HG02763 (cell line): ENCODE data around the gene CAMKMT.
A peak's percentile ranks its signal among the peaks of the same experiment; 100 is the strongest.

Experiments used
- ATAC-seq: cut with Tn5 transposase; IDR thresholded peaks from one replicate; pipeline ENCODE4 v1.9.1; 2021; ENCODE audit warnings: mild to moderate bottlenecking, moderate library complexity; ENCODE audit not compliant: unreplicated experiment

Gene CAMKMT

DNA sequence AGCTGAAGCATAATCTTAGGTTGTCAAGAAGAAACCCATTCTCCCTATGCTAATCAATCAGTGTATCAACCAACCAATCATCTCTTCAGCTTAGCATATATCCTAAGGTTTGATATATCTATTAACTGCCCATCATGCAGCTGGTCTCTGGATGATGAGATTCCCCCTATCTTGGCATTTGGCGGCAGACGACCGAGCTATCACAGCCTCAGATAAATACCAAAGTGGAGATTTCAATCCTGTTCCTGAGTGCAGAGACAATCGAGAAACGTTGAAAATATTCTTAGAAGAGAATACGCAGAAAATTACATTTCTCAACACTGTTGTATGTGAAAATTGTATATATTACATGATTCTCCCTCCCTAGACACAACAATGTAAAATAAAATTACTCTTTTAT is 320.7 kb downstream of the CAMKMT start:
- no peak for ATAC-seq

GRCh38 chr2:44684559-44684958 is 322.8 kb downstream of the CAMKMT start:
- no peak for ATAC-seq

DNA sequence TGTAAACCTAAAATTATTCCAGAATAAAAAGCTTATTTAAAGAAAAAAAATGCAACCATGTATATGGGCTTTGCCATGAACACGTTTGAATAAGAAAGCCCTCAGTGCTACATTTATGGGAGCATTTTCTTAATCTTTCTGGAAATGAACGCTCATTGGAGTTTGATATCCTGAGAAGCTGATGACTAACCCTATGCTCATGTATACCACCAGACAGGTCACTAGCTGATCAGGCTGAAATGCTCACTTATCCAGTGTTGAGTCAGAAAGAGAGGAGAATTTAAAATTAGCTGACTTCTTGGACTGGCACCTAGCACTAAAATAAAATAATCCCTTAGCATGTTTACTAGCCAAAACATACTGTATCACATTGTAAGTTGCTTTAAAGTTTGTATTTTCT is 324.8 kb downstream of the CAMKMT start:
- ATAC-seq: no peak

DNA sequence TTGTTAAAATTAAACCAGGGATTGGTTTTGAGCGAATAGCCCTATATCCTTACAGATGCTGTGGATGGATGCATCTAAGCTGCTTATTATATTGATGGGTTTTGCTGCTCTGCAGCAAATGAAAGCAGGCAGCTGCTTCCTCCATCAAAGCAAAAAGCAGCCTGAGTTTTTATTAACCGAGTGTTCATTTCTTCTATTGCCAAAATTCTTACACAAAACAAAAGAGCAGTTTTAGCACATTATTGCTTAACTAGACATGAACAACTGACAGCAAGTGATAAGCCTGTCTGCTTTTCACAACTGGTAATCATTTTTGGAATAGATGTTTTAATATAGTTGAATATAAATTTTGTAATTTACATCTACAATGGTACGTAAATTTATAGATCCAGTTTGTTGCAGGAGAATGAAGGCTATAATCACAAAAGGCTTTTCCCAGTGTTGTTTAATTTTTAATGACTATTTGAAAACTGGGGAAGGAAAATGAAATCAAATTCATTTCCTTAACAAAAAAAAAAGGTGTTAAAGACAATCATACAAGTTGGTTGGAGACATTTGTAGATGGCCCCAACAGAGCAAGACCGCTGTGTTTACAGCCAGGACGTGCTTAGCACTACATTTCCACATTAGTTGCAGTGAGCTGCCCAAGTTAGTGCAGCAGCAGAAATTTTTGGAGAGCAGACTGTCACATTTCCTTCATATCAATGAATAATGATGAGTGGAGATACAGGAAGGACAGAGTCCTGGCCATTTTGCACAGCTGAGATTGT is 326.1 kb downstream of the CAMKMT start:
- no peak for ATAC-seq

DNA sequence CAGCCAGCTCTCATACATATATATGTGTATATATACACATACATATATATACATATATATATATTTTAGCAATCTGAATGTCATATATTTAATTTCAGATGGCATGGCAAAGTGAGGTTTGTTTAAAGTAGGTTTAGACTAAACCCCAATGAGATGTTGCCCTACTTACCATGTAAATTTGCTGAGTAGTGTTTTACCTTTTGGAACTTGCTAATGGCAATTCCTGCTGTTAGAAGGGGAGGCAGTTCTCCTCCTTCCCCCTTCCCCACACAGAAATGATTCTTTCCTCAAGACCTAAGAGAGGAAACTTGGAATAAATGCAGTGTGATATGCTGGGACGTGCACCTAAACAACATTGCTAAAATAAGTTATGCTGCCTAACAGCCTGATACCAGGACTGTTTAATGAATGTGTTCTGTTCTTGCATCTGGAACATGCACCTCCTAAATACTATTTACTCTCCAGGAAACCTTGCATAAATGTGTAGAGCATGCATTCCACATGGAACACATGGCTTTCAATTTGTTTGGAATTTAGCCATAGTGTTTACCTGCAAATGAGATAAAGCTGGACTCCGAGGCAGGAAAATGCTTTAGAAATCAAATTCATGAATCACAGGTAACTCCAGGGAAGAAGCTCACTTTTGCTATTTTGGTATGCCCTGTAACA is 326.8 kb downstream of the CAMKMT start:
- no peak for ATAC-seq

DNA sequence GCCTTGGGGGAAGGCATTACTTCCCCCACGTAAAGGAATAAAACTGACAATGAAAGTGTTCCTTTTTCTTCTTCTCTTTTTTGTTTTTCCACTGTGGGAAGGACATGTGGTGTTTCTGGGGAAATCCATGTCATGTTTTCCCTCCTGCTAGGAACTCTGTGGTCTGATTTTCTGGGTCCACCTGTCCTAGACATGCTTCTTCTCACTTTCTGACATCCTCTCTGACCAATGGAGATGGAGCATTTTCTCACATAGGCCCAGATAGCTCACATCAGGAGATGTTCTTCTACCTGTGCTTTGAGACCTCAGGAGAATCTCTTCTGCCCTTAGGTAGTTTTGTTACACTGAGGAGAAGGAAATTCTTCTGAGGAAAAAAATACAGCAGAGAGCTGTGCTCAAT is 327.8 kb downstream of the CAMKMT start:
- no peak for ATAC-seq

DNA sequence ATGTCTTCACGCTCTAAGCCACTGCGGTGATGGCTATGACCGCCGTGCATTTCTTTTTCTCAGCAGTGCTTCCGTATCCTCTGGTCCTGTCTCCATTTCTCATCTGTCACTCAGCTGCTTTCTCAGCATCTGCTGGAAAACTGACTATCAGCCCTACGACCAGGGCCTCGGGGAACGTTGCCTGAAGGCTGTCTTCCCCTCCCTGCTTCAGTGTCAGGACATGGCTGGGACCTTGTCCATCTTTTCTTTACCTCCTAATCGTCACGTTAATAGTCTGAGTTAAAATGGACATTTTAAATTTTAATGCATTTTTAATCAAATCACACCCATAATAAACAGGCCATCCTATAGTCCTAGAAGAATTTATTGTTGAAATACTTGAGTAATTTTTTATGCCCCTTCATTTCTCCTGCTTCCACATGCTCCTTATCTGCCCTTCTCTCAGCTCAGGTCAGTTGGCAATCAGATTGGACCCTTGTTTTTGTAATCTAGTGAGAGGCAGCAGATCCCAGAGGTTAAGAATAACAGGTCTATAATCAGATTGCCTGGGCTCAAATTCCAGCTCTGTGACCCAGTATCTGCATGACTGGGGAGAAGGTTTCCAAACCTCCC is 329.5 kb downstream of the CAMKMT start:
- no peak for ATAC-seq

- no peak for ATAC-seq
Observed at GRCh38 chr2:44692821-44693220, 331.1 kb downstream of the CAMKMT start.

DNA sequence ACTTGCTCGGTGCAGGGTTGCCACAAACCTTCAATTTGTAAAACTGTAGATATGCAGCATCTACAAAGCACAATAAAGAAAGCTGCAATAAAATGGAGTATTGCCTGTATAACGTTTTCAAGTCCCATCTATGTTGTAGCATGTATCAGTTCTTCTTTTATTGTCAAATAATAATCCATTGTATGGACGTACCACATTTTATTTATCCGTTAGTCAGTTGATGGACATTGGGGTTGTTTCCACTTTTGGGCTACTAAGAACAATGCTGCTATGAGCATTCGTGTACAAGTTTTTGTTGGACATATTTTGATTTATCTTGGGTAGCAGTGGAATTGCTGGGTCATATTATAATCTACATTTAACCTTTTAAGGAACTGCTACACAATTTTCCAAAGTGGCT is 339.1 kb downstream of the CAMKMT start:
- no peak for ATAC-seq

DNA sequence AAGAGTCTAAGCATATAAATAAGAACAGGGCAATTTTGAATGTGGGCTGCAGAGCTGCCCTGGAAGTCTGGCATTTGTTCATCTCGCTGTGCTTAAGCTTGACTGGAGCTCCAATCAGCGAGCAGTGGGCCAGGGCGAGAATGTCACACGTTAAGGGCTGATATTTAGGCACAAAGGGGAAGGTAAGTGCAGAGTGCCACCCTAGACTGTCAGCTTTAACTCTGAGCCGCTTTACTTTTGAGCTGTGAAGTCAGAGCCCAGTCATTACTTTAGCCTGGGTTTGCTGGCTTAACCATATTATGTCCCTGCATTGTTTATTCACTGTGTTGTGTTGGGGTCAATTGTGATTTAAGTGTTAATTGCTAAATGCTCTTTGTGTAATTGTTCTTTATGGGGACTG is 343.6 kb downstream of the CAMKMT start:
- no peak for ATAC-seq

DNA sequence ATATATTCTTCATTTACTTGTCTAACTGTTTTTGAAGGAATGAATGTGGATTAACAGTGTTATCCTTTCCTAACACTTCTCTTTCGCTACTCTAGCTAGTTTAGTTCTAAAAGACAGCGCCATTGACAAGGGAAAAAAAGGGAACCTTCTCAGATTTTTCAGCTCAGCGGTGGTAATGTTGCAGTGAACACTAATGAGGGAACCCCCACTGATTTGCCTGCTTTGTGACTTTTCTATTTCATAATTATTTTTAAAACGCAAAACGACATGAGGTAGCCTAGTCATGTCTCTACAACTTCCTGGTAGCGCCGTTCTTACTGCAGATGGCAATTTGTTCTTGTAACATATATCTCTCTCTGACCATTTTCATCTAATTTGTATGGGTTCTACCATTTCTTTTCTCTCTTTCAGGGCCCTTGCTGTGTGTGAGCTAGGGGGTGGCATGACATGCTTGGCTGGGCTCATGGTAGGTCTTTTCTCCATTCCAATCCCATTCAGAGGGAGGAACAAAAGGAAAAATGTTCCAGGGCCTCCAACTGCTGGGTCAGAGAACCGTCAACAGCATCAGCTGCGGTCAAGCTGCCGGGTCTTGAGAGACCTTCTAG is 344.2 kb downstream of the CAMKMT start:
- no peak for ATAC-seq

GRCh38 chr2:44706681-44707553 is 345.2 kb downstream of the CAMKMT start:
- ATAC-seq: no peak

- ATAC-seq: no peak
Observed at GRCh38 chr2:44707945-44708660, 346.4 kb downstream of the CAMKMT start.

GRCh38 chr2:44708661-44709000 is 346.9 kb downstream of the CAMKMT start:
- no peak for ATAC-seq

GRCh38 chr2:44713170-44713569 is 351.4 kb downstream of the CAMKMT start:
- no peak for ATAC-seq

- ATAC-seq: no peak
Observed at GRCh38 chr2:44715671-44716081, 353.9 kb downstream of the CAMKMT start.

- no peak for ATAC-seq
Observed at GRCh38 chr2:44716131-44716530, 354.4 kb downstream of the CAMKMT start.

DNA sequence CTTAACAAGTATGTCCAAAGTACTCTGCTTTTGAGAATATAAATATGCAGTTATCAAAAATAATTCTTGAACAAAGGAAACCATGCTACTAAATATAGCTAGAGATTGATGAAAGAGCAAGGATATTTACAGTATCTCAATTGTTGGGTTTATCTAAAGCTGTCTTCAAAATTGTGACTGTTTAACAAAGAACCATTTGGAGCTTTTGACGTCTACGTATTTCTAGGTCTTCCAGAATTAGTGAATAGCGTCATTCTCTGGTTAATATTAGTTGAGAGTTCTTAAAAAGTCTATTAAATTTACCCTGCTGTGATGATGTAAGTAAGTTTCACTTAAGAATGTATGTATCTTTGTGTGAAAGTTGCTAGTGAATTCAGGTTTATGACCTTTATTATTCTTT is 356.7 kb downstream of the CAMKMT start:
- ATAC-seq: no peak

- ATAC-seq: no peak
Observed at GRCh38 chr2:44719562-44719961, 357.8 kb downstream of the CAMKMT start.

- ATAC-seq: peak; percentile 61
Observed at GRCh38 chr2:44722026-44722625, 360.4 kb downstream of the CAMKMT start.
